HG03565 (cell line): ENCODE data around the gene F12.
"Not testable (repeated sequence)": the region's sequence is repeated elsewhere in the genome, so short reads cannot be mapped to it uniquely, and the experiment has no call there.

Source experiments
- ATAC-seq: cut with Tn5 transposase; IDR thresholded peaks from one replicate; pipeline ENCODE4 v1.9.1; 2021; ENCODE audit warnings: mild to moderate bottlenecking, moderate library complexity; ENCODE audit not compliant: unreplicated experiment

The F12 gene

DNA sequence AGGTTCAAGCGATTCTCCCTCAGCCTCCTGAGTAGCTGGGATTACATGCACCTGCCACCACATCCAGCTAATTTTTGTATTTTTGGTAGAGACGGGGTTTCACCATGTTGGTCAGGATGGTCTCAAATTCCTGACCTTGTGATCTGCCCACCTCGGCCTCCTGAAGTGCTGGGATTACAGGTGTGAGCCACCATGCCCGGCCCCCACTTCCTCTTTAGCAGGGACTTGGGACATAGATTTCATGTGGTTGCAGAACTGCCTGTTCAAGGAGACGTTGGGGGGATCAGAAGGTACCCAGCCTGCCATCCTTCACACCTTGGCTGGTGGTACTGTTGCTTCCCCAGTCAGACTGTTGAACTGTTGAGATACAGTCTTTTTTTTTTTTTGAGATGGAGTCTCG, 7.7 kb upstream of the F12 start:
- not testable (repeated sequence) for ATAC-seq

DNA sequence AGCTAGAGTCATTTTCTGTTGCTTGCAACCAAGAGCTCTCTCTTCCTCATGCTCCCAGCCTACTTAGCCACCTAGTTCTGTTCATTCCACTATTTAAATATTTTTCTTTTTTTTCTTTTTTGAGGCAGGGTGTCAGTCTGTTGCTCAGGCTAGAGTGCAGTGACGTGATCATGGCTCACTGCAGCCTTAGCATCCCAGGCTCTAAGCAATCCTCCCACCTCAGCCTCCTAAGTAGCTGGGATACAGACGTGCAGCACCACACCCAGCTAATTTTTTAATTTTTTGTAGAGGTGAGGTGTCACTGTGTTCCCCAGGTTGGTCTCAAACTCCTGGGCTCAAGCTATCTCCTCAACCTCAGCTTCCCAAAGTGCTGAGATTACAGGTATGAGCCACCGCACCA, 5.1 kb upstream of the F12 start:
- ATAC-seq = no peak

DNA sequence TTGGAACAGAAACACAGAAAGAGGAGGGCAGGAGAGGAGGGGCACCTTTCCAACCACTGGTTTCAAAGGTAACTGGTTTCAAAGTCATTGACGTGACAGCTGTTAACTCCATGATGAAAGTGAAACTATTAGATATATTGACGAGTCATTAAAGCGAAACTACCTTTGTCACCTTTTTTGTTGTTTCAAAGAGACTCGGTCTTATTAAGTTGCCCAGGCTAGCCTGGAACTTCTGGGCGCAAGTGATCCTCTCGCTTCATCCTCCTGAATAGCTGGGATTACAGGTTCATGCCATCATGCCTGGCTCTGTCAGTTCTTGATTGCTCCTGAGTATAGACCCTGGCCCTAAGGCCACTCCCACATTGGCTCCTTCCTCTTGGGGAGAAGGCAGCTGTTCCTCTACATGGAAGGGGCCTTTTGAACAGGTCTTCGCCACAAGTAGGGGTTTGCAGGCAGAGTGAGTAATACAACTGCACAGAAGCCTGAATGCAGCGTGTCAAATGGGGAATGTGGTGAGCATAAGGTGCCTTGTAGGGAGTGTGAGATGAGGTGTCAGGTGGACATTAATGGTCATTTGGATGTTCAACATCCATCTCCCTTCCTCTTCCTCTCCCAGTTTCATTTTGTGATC, 3.4 kb upstream of the F12 start:
- ATAC-seq = peak; percentile 73

DNA sequence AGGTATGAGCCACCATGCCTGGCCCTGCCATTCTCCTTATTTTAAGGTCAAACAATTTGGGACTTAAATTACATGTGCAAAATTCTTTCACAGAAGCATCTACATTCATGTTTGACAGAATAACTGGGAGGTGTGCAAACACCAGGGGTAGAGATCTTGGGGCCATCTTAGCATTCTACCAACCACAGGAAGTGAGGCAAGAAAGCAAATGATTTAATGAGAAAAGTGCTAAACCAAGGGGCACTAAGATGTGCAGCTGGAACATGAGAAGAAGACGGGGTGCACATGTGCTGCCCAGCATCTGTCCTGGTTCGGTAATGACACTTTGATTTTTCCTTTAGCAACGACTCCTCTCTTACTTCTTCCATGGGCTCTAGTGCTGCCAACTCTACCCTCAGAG, 1.2 kb upstream of the F12 start:
- no peak for ATAC-seq

DNA sequence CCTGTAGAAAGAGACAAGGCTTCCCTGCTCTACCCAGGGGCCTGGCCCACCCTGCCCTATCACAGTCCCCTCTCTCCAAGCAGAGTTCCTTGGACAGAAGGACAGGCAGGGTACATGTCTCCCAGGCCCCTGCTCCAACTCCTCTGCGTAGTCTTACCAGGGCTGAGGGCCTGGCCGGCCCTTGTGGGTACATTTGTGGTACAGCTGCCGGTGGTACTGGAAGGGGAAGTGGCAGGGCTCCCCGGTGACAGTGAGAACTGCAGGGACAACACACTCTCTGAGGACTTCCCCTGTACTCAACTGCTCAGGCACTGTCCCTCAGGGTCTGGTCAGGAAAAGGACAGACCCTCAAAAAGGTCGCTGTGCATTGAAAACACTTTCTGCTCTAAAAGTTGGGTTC, 3.6 kb downstream of the F12 start:
- no peak for ATAC-seq

DNA sequence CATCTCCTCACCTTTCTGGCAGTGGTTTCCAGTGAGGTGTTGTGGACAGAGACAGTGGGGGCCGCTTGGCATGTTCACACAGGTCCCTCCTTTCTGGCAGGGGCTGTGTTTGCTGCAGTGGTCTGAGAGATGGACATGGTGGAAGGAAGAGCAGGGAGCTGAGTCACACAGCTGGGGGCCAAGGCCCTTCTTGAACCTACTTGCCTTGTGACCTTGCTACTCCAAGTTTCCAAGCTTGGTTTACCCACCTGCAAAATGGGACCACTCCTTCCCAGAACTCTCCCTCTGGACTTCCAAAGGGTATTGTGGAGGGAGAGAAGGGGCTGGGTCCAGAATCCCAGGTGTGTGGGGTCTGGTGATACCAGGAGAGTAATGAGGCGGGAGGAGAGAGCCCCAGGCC, 4.1 kb downstream of the F12 start:
- ATAC-seq = no peak

DNA sequence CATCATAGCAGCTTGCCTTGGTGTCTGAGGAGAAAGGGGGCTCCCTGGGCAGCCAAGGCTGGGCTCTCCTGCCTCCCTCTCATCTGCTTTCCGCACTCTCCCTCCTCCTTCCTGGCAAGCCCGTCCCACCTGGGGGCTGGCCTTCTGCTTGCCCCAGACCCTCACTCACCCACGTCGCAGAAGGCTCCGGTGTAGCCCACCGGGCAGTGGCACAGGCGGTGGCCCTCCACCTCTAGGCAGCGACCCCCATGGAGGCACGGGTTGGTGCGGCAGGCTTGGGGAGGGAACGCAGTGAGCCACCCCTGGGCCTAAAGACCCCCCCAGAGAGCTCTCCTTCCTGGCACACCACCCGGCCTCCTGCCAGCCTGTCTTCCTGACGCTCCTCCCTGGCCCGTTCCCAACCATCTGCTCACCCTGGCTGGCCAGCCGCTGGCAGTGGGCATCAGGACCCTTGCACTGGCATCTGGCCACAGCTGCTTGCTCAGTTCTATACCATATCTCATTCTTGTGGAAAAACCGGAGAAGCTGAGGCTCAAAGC, 4.7 kb downstream of the F12 start:
- ATAC-seq = no peak

DNA sequence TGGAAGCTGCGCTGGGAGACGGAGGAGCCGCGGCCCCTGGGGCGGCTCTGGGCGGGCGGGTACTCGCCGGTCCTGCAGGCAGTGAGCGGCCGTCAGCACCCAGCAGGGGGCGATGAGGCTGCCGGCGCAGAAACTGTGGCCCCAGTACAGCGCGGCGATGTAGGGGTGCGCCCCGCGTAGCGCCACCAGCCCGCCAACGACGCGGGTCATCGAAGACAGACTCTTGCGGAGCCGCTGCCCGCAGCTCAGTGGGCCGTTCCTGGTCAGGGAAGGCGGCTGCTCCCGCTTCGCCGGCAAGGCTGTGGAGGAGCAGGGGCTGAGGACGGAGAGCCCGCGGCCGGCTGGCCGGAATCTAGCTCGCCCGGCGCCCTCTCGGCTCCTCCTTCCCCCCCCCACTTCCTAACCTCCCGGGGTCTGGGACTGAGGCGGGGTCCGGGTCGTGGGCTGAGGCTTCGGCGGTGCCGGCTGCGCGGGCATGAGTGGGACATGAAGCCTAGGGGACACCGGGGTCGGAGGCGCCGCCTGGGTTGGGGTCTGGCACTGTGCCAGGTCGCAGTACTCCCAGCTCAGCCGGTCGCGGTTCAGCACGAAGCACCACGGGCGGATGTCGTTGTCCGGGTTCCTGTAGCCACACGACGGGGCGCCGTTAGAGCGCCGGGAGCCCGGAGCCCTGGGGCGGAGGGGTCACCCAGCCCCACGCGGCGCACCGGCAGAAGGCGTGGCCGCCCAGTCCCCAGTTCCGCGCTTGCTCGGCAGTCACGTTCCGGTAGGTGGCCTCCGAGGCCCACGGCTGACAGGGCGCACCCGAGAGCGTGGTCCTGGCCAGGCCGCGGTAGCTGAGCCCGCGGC, 5.3 kb downstream of the F12 start:
- peak; percentile 51 for ATAC-seq

DNA sequence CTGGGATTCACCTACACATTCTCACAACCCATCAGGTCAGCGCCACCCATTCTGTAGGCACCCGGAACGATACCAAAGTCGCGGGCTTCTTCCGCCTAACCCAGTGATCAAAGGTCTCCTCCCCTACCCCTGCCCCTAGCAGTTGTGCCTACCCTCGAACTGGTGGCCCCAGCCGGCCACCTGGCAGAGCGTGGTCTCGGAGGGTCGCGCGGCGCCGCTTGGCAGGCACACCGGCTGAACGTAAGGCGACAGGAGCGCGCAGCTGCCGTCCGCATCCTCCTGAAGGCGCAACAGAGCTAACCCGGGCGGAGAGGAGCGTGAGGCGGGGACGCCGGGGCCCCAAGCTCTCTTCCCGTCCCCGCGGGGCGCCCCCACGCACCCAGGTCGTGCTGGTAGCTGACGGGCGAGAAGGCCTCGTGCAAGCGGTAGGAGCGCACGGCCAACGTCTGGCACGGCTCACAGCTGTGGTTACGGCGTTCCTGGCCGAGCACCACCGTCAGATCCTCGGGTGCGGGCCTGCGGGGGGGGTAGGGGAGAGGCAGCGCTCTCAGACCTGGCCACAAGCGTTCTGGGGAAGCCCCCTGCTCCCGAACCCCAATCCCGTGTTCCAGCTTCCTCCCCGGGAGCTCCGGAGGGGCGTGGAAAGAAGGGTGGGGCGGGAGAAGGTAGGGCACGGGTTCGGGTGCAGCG, 6.1 kb downstream of the F12 start:
- ATAC-seq = no peak

DNA sequence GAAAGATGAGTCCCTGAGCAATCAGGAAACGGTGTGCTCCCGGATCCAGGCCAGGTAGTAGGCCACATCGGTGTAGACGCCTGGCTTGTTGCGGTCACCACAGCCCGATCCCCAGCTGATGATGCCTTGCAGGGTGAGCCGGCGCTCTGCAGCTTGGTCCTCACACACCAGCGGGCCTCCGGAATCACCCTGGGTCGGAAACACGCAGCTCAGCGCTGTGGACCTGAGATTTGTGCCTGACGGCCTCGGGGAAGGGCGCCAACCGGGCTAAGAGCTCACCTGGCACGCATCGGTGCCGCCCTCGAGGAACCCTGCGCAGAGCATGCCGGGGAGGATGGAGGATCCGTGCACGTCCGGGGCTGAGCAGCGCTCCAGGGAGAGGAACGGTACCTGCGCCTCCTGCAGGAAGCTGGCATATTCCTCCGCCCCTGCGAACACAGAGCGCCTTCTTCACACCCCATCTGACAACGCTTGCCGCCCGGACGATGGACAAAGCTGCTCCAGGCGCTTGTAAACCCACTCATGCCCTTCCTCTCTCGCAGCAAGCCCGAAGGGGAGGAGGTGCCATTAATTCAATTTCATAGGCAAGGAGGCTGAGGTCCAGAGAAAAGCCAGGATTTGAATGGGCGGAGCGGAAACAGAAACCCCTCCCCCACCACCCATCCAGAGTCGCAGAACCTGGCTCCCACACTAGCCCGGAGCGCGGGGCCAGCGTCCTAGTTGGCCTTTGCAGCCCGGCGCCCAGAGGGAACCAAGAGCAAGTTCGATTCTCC, 6.9 kb downstream of the F12 start:
- ATAC-seq = no peak

DNA sequence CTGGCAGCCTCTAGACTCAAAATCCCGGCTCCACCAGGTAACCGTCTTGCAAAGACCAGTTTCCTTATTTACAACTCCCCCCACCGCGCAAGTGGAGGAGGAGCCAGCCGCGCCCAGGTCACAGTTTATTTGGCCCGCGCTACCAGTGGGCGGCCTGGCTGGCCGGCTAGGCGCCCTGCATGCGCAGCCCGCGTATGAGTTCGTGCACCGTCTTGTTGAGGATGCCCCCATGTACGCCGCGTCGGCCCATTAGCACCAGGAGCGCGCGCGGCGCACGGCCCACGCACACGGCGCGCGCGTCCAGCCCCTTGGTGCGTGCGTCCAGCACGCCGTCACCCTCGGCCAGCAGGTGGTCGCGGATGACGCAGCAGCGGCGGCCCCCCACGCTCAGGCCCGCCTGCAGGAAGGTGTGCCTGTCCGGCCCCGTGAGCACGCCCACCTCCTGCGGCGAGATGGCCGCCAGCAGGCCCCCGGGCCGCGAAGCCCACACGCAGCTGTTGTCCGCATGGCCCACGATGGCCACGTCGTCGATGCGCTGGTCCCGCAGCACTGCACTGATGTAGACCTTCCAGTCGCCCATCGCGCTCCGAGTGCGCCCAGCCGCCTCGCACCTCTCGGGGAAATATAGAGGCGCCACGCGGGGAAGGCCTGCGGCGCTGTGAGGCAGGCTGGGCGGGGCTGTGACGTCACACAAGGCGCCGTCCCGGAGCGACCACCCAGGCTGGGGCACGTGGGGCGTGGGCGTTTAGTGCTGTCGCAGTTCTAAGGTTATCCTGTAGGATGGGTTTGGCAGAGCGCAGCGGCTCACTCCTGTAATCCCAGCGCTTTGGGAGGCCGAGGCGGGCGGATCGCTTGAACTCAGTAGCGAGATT, 9.1 kb downstream of the F12 start, which contains the start of gene PFN3:
TSS of gene PFN3 (minus strand) at position 665 of the 872 bp plus-strand sequence. CDS start at position 580, 85 bp downstream.
- no peak for ATAC-seq

DNA sequence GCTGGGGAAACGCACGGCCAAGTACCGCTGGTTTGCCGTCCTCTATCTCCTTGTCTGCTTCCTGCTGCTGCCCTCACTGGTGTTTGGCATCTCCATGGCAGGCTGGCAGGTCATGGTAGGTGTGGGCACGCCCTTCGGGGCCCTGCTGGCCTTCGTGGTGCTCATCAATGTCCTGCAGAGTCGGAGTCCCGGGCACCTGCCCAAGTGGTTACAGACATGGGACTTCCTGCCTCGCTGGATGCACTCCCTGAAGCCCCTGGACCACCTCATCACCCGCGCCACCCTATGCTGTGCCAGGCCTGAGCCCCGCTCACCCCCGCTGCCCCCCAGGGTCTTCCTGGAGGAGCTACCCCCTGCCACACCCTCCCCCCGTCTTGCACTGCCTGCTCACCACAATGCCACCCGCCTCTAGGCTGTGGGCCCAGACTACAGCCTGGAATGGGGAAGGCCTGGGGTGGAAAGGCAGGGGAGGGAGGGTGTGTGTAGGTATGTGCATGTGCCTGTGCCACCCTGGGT, 11.4 kb downstream of the F12 start:
- ATAC-seq = no peak

DNA sequence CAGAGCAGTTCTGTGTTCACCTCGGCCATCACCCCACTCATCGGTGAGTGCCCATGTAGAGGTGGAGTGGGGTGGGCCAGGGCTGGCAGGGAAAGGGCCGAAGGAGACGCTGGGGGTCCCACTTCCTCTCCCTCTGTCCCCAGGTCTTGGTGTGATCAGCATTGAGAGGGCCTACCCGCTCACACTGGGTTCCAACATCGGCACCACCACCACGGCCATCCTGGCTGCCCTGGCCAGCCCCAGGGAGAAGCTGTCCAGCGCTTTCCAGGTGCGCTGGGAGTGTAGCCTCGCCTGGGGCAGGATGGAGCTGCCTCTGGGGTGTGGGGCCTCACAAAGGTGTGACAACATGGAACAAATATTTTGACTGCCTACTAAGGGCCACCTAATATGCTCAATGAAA, 12.6 kb downstream of the F12 start:
- ATAC-seq = no peak

DNA sequence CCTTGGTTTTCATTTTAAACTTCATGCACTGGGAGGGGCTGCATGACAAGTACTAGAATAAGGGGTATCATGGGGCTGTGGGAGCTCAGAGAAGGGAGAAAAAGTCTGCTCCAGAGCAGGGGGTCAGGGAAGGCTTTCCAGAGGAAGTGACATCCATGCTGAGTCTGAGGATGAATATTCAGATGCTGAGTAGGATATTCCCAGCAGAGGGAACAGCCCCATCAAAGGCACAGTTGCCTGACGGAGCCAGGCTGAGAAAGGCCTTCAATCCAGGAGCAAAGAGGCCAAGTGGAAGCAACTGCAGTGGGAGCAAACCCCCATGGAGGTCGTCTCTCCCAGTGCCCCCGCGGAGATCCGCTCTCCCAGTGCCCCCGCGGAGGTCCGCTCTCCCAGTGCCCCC, 13.3 kb downstream of the F12 start:
- ATAC-seq = no peak

DNA sequence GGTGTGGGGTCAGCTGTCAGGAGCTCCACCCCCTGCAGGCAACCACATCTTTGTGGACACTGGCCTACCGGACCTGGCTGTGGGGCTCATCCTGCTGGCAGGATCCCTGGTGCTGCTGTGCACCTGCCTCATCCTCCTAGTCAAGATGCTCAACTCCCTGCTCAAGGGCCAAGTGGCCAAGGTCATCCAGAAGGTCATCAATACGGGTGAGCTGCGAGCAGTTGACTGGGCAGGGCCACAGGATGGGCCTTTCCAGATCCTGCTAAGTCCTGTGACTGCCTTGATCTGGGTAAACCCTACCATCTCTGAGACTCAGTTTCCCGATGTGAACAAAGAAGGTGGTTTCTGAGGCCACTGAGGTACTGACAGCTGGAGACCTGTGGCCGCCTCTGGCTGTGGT, 15.4 kb downstream of the F12 start:
- no peak for ATAC-seq

DNA sequence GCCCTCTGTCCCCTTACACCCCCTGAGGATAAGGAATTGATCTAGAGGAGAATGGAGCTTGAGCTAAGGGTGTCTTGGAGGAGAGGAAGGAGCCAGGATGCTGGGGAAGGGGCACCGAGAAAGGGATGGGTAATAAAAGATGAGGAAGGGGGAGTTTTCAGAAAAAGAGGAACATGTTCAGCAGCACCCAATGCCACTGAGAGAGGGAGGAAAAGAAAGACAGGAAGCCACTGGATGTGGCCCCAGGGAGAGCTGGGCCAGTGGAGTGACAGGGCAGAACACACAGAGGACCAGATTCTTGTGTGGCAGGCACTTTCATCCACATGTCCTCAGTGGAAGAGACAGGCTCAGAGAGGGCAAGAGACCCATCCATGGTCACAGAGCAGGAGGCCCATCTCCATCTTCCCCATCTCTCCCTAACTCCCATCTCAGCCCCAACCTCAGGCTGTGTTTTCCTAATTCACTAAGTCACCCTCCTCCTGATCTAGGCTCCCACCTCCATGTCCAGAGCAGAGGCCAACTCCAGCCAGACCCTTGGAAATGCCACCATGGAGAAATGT, 16.1 kb downstream of the F12 start:
- no peak for ATAC-seq

DNA sequence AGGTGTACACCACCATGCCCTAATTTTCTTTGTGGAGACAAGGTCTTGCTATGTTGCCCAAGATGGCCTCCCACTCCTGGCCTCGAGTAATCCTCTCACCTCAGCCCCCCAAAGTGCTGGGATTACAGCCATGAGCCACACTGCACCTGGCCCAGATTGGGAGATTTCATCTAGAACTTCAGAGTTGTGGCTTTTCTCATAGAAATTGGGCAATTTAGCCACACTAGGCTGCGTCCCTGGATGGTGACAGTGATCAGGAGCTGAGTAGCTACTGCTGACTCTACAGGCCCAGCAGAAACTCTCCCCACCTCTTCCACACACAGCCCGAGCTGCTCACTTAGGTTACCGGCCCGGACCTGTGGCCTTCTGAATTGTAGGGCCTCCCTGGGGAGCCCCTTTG, 16.6 kb downstream of the F12 start:
- ATAC-seq = no peak

DNA sequence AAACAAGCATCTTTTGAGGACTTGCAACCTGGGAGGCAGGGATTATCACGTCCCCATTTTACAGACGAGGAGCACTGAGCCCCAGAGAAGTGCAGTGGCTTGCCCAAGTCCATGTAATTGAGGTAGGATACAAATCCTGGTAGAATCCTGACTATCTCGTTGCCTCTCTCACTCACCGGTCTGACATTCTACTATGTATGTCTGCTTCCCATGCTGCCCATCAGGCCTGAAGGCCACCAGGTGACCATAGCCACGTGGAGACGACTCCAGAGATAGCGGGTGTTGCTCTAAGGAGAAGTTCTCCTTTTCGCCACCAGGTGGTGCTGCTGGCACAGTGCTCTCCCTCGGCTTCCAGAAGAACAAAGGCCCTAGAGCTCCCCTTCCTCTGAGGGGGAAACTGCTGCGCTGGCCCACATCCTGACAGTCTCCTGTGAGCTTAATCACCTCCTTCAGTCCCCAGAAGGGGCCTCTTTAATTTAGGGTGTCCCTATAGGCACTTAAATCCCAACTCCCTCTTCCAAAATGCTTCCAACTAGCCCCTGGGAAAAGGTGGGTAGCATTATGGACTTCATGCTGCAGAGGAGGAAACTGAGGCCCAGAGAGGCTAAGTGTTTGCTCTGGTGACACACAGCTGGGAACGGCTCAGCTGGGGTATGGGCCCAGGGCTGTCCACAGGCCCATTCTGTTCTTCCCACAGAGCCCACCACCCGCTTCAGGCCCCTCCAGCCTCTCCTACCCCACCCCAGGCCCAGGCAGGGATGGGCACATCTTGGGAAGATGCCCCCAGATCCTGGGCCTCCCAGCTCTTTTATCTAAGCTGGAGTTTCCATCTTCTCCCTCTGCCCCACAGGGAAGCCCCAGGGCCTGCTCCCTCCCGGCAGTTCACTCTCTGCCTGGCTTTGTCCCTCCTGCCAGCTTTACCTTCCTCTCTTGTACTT, 18.7 kb downstream of the F12 start:
- ATAC-seq = peak; percentile 48
